KMS-11 (cell line): ENCODE results near the gene ARMC3.
A peak's percentile ranks its signal among the peaks of the same experiment; 100 is the strongest.

Source experiments
- H2AFZ ChIP-seq: fragments of 200-600 bp; sonication (generic); 2 replicates; pipeline ENCODE4 v1.6.1; 2016; ENCODE audit warnings: antibody characterized with exemption, mixed run types, low read depth
- H3K27ac ChIP-seq: fragments of 200-600 bp; sonication (generic); 2 replicates; pipeline ENCODE4 v1.6.1; 2016; ENCODE audit warnings: mild to moderate bottlenecking, mixed run types
- H3K27me3 ChIP-seq: fragments of 200-600 bp; sonication (generic); 2 replicates; pipeline ENCODE4 v1.6.1; 2017; ENCODE audit warnings: mild to moderate bottlenecking, low read depth, mixed run types, moderate library complexity; ENCODE audit not compliant: insufficient read depth
- H3K36me3 ChIP-seq: fragments of 200-600 bp; sonication (generic); 2 replicates; pipeline ENCODE4 v1.6.1; 2017; ENCODE audit warnings: mild to moderate bottlenecking, mixed run types; ENCODE audit not compliant: insufficient read depth
- H3K4me1 ChIP-seq: fragments of 200-600 bp; sonication (generic); 2 replicates; pipeline ENCODE4 v1.6.1; 2016; ENCODE audit warnings: mild to moderate bottlenecking, low read depth, mixed run types; ENCODE audit not compliant: poor library complexity, severe bottlenecking
- H3K4me2 ChIP-seq: fragments of 200-600 bp; sonication (generic); 2 replicates; pipeline ENCODE4 v1.7.0; 2016; ENCODE audit warnings: mild to moderate bottlenecking, mixed run types
- H3K4me3 ChIP-seq: fragments of 200-600 bp; sonication (generic); IDR thresholded peaks from 2 replicates; pipeline ENCODE4 v1.6.1; 2017; ENCODE audit warnings: low read depth, low read length, mixed read lengths; ENCODE audit not compliant: insufficient read depth
- H3K79me2 ChIP-seq: fragments of 200-600 bp; sonication (generic); 2 replicates; pipeline ENCODE4 v1.6.1; 2016; ENCODE audit warnings: low read depth, mixed run types; ENCODE audit not compliant: insufficient read depth
- H3K9ac ChIP-seq: fragments of 200-600 bp; sonication (generic); 2 replicates; pipeline ENCODE4 v1.6.1; 2016; ENCODE audit warnings: mild to moderate bottlenecking, mixed run types
- H4K20me1 ChIP-seq: fragments of 200-600 bp; sonication (generic); 2 replicates; pipeline ENCODE4 v1.6.1; 2016; ENCODE audit warnings: mild to moderate bottlenecking, mixed run types; ENCODE audit not compliant: insufficient read depth
- CTCF ChIP-seq: fragments of 200-600 bp; sonication (generic); conservative IDR thresholded peaks from 2 replicates; pipeline ENCODE4 v1.6.1; 2017; ENCODE audit warnings: low read depth, mild to moderate bottlenecking, antibody characterized with exemption, low read length, moderate library complexity, mixed read lengths

ARMC3 gene

GRCh38 chr10:22990443-22990842 lies 62.6 kb downstream of the ARMC3 start:
- H3K4me2 ChIP-seq: peak overlapping the region; percentile 44

GRCh38 chr10:22992075-22992474 lies 64.2 kb downstream of the ARMC3 start:
- peak overlapping the region; percentile 44 for H3K4me2 ChIP-seq

More at GRCh38 chr10:22990443-22990842, 62.6 kb downstream of the ARMC3 start:
- Histone ChIP-seq H3K79me2 (no peaks in the 10 kb centered on the region), H3K36me3 (no peaks in the 10 kb centered on the region), H3K4me1 (peaks cover 68% of the 10 kb centered on the region), H2AFZ (no peak overlapping the region), H3K9ac (no peak overlapping the region), H4K20me1 (no peaks in the 10 kb centered on the region), H3K27ac (peak overlapping the region; percentile 32; the same call in 1 of the 2 replicates), H3K27me3 (no peaks in the 10 kb centered on the region), H3K4me3 (no peak overlapping the region)
- no peak for TF ChIP-seq CTCF

GRCh38 chr10:22992621-22993020 lies 64.8 kb downstream of the ARMC3 start:
- H3K27ac ChIP-seq: peak overlapping the region; percentile 29; the same call in 1 of the 2 replicates
- peak overlapping the region; percentile 44; the same call in 1 of the 2 replicates for H3K4me2 ChIP-seq
- TF ChIP-seq CTCF: no peak
- no peak overlapping the region for H3K4me3 ChIP-seq
- no peaks in the 10 kb centered on the region for H4K20me1 ChIP-seq
- peaks cover 56% of the 10 kb centered on the region for H3K4me1 ChIP-seq
- no peaks in the 10 kb centered on the region for H3K27me3 ChIP-seq
- H3K9ac ChIP-seq: no peak overlapping the region
- H3K79me2 ChIP-seq: no peaks in the 10 kb centered on the region
- H2AFZ ChIP-seq: 0 out of 2 replicates have a peak overlapping the region, but pooled peaks have one; percentile 4
- no peaks in the 10 kb centered on the region for H3K36me3 ChIP-seq

More at GRCh38 chr10:22992075-22992474, 64.2 kb downstream of the ARMC3 start:
- peak overlapping the region; percentile 8; the same call in 1 of the 2 replicates for H3K9ac ChIP-seq
- H3K27ac ChIP-seq: peak overlapping the region; percentile 29; the same call in 1 of the 2 replicates
- no peaks in the 10 kb centered on the region for H3K27me3 ChIP-seq
- no peak for TF ChIP-seq CTCF
- H2AFZ ChIP-seq: no peak overlapping the region
- H4K20me1 ChIP-seq: no peaks in the 10 kb centered on the region
- no peaks in the 10 kb centered on the region for H3K36me3 ChIP-seq
- no peak overlapping the region for H3K4me3 ChIP-seq
- H3K79me2 ChIP-seq: no peaks in the 10 kb centered on the region
- peaks cover 61% of the 10 kb centered on the region for H3K4me1 ChIP-seq

- no peak overlapping the region for H3K9ac ChIP-seq
- H3K4me2 ChIP-seq: no peak overlapping the region
- no peak overlapping the region for H3K4me3 ChIP-seq
- H2AFZ ChIP-seq: no peak overlapping the region
- H3K4me1 ChIP-seq: peaks cover 49% of the 10 kb centered on the region
- H3K27ac ChIP-seq: no peak overlapping the region
- no peaks in the 10 kb centered on the region for H4K20me1 ChIP-seq
- H3K27me3 ChIP-seq: no peaks in the 10 kb centered on the region
- H3K36me3 ChIP-seq: no peaks in the 10 kb centered on the region
- no peaks in the 10 kb centered on the region for H3K79me2 ChIP-seq
- TF ChIP-seq CTCF: no peak
Measured at GRCh38 chr10:22993314-22993713, 65.5 kb downstream of the ARMC3 start.
